Measurements from ENCODE around the gene ZNF493. TPM values are rescaled to one million over a fixed set of nuclear protein-coding genes. Genes with fewer than 3 reads are reported as not detected.

ZNF493 gene
- total RNA-seq, result 10.5 and 11.1 TPM in 2 replicates

- Mint-ChIP-seq H3K9me3 (peaks cover 43% of the 10 kb centered on the region), H3K4me3 (ENCODE audit: low read depth) (peak within 1 kb of the TSS; percentile 98), H3K4me1 (ENCODE audit: low read depth) (peaks cover 14% of the 10 kb centered on the region), H3K27me3 (ENCODE audit: low read depth) (no peaks in the 10 kb centered on the region), H3K36me3 (ENCODE audit: low read depth) (peaks cover 50% of the 10 kb centered on the region), H3K27ac (peak within 1 kb of the TSS; percentile 85)
- intact Hi-C loops (cut with micrococcal nuclease), result loop anchor here (2.0 to 5.0 kb wide), 2 partner anchors 375 to 620 kb away; partner anchors contain the start of genes ZNF430 and ZNF66
- DNase-seq (ENCODE audit: low spot score), result peak; percentile 88
Observed at GRCh38 chr19:21396893-21397572, at the start of gene ZNF493. ZNF493 (plus strand) TSS chr19:21397133; CDS start chr19:21397238, 105 bp downstream.

GRCh38 chr19:21352830-21353229 is 44.1 kb upstream of the ZNF493 start:
- Mint-ChIP-seq H3K27me3 (ENCODE audit: low read depth) (no peaks in the 10 kb centered on the region), H3K36me3 (ENCODE audit: low read depth) (no peaks in the 10 kb centered on the region), H3K4me3 (ENCODE audit: low read depth) (no peak overlapping the region), H3K4me1 (ENCODE audit: low read depth) (peaks cover 4% of the 10 kb centered on the region), H3K9me3 (peaks cover 61% of the 10 kb centered on the region), H3K27ac (no peak overlapping the region)
- DNase-seq (ENCODE audit: low spot score), result no peak
- intact Hi-C loops (cut with micrococcal nuclease), result no loop called here

- peak; percentile 82 for DNase-seq (ENCODE audit: low spot score)
- H3K4me3 Mint-ChIP-seq (ENCODE audit: low read depth), result peak within 1 kb of the TSS; percentile 99
- H3K4me1 Mint-ChIP-seq (ENCODE audit: low read depth), result peaks cover 6% of the 10 kb centered on the region
- intact Hi-C loops (cut with micrococcal nuclease), result loop anchor here (1.0 kb wide), 1 partner anchor 30 kb away; the partner anchor contains the start of gene ZNF708
- peaks cover 48% of the 10 kb centered on the region for H3K36me3 Mint-ChIP-seq (ENCODE audit: low read depth)
- H3K27me3 Mint-ChIP-seq (ENCODE audit: low read depth), result no peaks in the 10 kb centered on the region
- peak within 1 kb of the TSS; percentile 98 for H3K27ac Mint-ChIP-seq
- H3K9me3 Mint-ChIP-seq, result peaks cover 34% of the 10 kb centered on the region
Observed at GRCh38 chr19:21358768-21359451, 38.0 kb upstream of the ZNF493 start, which contains the start of gene ZNF738. ZNF738 (plus strand) TSS chr19:21359000; CDS start chr19:21359141, 141 bp downstream.

- H3K4me3 Mint-ChIP-seq (ENCODE audit: low read depth), result no peak overlapping the region
- peaks cover 81% of the 10 kb centered on the region for H3K36me3 Mint-ChIP-seq (ENCODE audit: low read depth)
- no peak for DNase-seq (ENCODE audit: low spot score)
- no peak overlapping the region for H3K27ac Mint-ChIP-seq
- H3K27me3 Mint-ChIP-seq (ENCODE audit: low read depth), result no peaks in the 10 kb centered on the region
- peaks cover 6% of the 10 kb centered on the region for H3K4me1 Mint-ChIP-seq (ENCODE audit: low read depth)
- intact Hi-C loops (cut with micrococcal nuclease), result no loop called here
- peaks cover 39% of the 10 kb centered on the region for H3K9me3 Mint-ChIP-seq
Observed at GRCh38 chr19:21362291-21362690, 34.6 kb upstream of the ZNF493 start.

- no peak for DNase-seq (ENCODE audit: low spot score)
- Mint-ChIP-seq H3K36me3 (ENCODE audit: low read depth) (peaks cover 52% of the 10 kb centered on the region), H3K4me3 (ENCODE audit: low read depth) (no peak overlapping the region), H3K27ac (no peak overlapping the region), H3K4me1 (ENCODE audit: low read depth) (no peaks in the 10 kb centered on the region), H3K27me3 (ENCODE audit: low read depth) (no peaks in the 10 kb centered on the region), H3K9me3 (peaks cover 81% of the 10 kb centered on the region)
- intact Hi-C loops (cut with micrococcal nuclease), result no loop called here
Observed at GRCh38 chr19:21383980-21384582, 12.9 kb upstream of the ZNF493 start.

- peaks cover 45% of the 10 kb centered on the region for H3K9me3 Mint-ChIP-seq
- H3K4me1 Mint-ChIP-seq (ENCODE audit: low read depth), result peaks cover 14% of the 10 kb centered on the region
- H3K27ac Mint-ChIP-seq, result no peak overlapping the region
- H3K27me3 Mint-ChIP-seq (ENCODE audit: low read depth), result no peaks in the 10 kb centered on the region
- intact Hi-C loops (cut with micrococcal nuclease), result loop anchor here (2.0 to 5.0 kb wide), 2 partner anchors 374 to 619 kb away; partner anchors contain the start of genes ZNF430 and ZNF66
- DNase-seq (ENCODE audit: low spot score), result no peak
- H3K4me3 Mint-ChIP-seq (ENCODE audit: low read depth), result no peak overlapping the region
- peaks cover 46% of the 10 kb centered on the region for H3K36me3 Mint-ChIP-seq (ENCODE audit: low read depth)
Observed at GRCh38 chr19:21396121-21396520, 812 bp upstream of the ZNF493 start.

- peaks cover 15% of the 10 kb centered on the region for H3K4me1 Mint-ChIP-seq (ENCODE audit: low read depth)
- intact Hi-C loops (cut with micrococcal nuclease), result loop anchor here (5.0 kb wide), 1 partner anchor 377 kb away; the partner anchor contains the start of gene ZNF430
- peaks cover 44% of the 10 kb centered on the region for H3K9me3 Mint-ChIP-seq
- H3K27ac Mint-ChIP-seq, result no peak overlapping the region
- no peaks in the 10 kb centered on the region for H3K27me3 Mint-ChIP-seq (ENCODE audit: low read depth)
- H3K4me3 Mint-ChIP-seq (ENCODE audit: low read depth), result no peak overlapping the region
- no peak for DNase-seq (ENCODE audit: low spot score)
- H3K36me3 Mint-ChIP-seq (ENCODE audit: low read depth), result peaks cover 65% of the 10 kb centered on the region
Observed at GRCh38 chr19:21398851-21399250, 1.9 kb downstream of the ZNF493 start.

- intact Hi-C loops (cut with micrococcal nuclease), result no loop called here
- Mint-ChIP-seq H3K4me1 (ENCODE audit: low read depth) (peaks cover 11% of the 10 kb centered on the region), H3K27ac (no peak overlapping the region), H3K36me3 (ENCODE audit: low read depth) (peaks cover 86% of the 10 kb centered on the region), H3K27me3 (ENCODE audit: low read depth) (no peaks in the 10 kb centered on the region), H3K4me3 (ENCODE audit: low read depth) (no peak overlapping the region), H3K9me3 (peaks cover 58% of the 10 kb centered on the region)
- DNase-seq (ENCODE audit: low spot score), result no peak
Observed at GRCh38 chr19:21402303-21402985, 5.5 kb downstream of the ZNF493 start.

- peaks cover 67% of the 10 kb centered on the region for H3K9me3 Mint-ChIP-seq
- peaks cover 85% of the 10 kb centered on the region for H3K36me3 Mint-ChIP-seq (ENCODE audit: low read depth)
- no peak overlapping the region for H3K27ac Mint-ChIP-seq
- intact Hi-C loops (cut with micrococcal nuclease), result no loop called here
- H3K4me3 Mint-ChIP-seq (ENCODE audit: low read depth), result no peak overlapping the region
- H3K4me1 Mint-ChIP-seq (ENCODE audit: low read depth), result no peaks in the 10 kb centered on the region
- no peaks in the 10 kb centered on the region for H3K27me3 Mint-ChIP-seq (ENCODE audit: low read depth)
- DNase-seq (ENCODE audit: low spot score), result no peak
Observed at GRCh38 chr19:21410166-21410565, 13.2 kb downstream of the ZNF493 start.

- intact Hi-C loops (cut with micrococcal nuclease), result no loop called here
- Mint-ChIP-seq H3K4me3 (ENCODE audit: low read depth) (no peak overlapping the region), H3K36me3 (ENCODE audit: low read depth) (peaks cover 43% of the 10 kb centered on the region), H3K27me3 (ENCODE audit: low read depth) (no peaks in the 10 kb centered on the region), H3K4me1 (ENCODE audit: low read depth) (no peaks in the 10 kb centered on the region), H3K27ac (no peak overlapping the region), H3K9me3 (peaks cover 87% of the 10 kb centered on the region)
- no peak for DNase-seq (ENCODE audit: low spot score)
Observed at GRCh38 chr19:21422244-21422643, 25.3 kb downstream of the ZNF493 start.

- Mint-ChIP-seq H3K4me3 (ENCODE audit: low read depth) (no peak overlapping the region), H3K27ac (no peak overlapping the region), H3K4me1 (ENCODE audit: low read depth) (no peaks in the 10 kb centered on the region), H3K9me3 (peaks cover 76% of the 10 kb centered on the region), H3K36me3 (ENCODE audit: low read depth) (peaks cover 33% of the 10 kb centered on the region), H3K27me3 (ENCODE audit: low read depth) (no peaks in the 10 kb centered on the region)
- intact Hi-C loops (cut with micrococcal nuclease), result no loop called here
- no peak for DNase-seq (ENCODE audit: low spot score)
Observed at GRCh38 chr19:21423057-21424041, 26.4 kb downstream of the ZNF493 start.
